ENCODE data around the gene PRMT9.

The PRMT9 gene

GRCh38 chr4:147617841-147618691 lies 65.9 kb downstream of the PRMT9 start:
- DNase-seq (ENCODE audit: low read depth in 2 of 2) = no peak

DNA sequence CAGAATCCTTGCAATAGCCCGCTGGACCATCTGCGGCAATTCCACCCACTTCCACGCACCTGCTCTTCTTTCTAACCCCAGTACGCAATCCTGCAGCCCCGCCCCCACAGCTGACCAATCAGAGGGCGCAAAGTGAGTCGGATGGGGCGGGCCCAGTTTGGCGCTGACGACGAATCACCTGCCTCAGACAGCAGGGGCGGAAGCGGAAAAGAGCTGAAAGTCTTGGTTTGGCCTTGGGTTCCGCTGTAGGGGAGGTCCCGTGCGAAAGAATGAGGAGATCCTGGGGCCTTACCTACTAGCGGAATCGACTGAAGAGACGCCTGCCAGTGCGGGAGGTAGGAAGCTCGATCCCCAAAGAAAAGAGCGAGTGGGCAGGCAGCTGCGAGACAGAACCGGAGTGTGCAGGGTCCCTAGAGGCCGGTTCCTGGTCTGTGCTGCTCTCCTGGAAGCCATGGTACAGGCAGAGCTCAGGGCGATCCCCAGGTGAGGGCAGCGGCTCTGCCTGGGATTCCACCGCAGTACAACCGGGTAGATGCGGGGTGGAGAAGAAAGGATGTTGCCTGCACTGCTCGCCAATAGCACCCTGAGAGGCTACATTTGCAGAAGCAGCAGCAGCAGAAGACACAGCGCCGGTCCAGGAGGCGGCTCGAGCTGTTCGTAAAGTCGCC lies 66.7 kb downstream of the PRMT9 start, which contains the start of gene TMEM184C:
Gene TMEM184C, plus strand, starts transcription at position 225 of the 668 bp plus-strand sequence. CDS start 560 bp downstream, outside the sequence.
- DNase-seq (ENCODE audit: low read depth in 2 of 2) = peak; percentile 98 to 99

GRCh38 chr4:147616849-147617172 lies 67.2 kb downstream of the PRMT9 start:
- DNase-seq (ENCODE audit: low read depth in 2 of 2) = no peak

GRCh38 chr4:147610686-147611085 lies 73.3 kb downstream of the PRMT9 start:
- no peak for DNase-seq (ENCODE audit: low read depth in 2 of 2)

GRCh38 chr4:147607471-147607870 lies 76.5 kb downstream of the PRMT9 start:
- no peak for DNase-seq (ENCODE audit: low read depth in 2 of 2)

- no peak for DNase-seq (ENCODE audit: low read depth in 2 of 2)
These were observed 78.5 kb downstream of the PRMT9 start for GRCh38 chr4:147605499-147605898.

GRCh38 chr4:147599769-147600168 lies 84.2 kb downstream of the PRMT9 start:
- DNase-seq (ENCODE audit: low read depth in 2 of 2) = no peak

- DNase-seq (ENCODE audit: low read depth in 2 of 2) = no peak
These were observed 84.8 kb downstream of the PRMT9 start for GRCh38 chr4:147599206-147599605.

GRCh38 chr4:147597561-147597960 lies 86.4 kb downstream of the PRMT9 start:
- no peak for DNase-seq (ENCODE audit: low read depth in 2 of 2)

- no peak for DNase-seq (ENCODE audit: low read depth in 2 of 2)
These were observed 87.0 kb downstream of the PRMT9 start for GRCh38 chr4:147596981-147597380.

DNA sequence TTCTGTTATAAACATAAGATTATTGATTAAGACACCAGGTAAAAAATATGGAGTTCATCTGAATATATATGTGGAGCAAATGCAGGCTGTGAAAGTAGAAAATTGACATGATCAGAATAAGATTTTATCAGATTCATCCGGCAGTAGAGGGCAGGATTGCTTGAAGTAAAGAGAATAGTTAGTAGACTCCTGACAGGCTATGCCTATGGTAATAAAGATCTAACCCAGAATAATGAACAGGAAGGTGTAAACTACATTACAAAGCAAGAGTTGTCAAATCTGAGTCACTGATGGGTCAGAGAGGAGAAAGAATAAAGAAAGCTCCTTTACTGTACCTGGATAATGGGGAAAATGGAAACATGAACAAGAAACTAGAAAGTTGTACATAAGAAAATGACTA lies 87.6 kb downstream of the PRMT9 start:
- no peak for DNase-seq (ENCODE audit: low read depth in 2 of 2)

- no peak for DNase-seq (ENCODE audit: low read depth in 2 of 2)
These were observed 89.4 kb downstream of the PRMT9 start for GRCh38 chr4:147594578-147594977.

- no peak for DNase-seq (ENCODE audit: low read depth in 2 of 2)
These were observed 89.9 kb downstream of the PRMT9 start for GRCh38 chr4:147594107-147594506.

DNA sequence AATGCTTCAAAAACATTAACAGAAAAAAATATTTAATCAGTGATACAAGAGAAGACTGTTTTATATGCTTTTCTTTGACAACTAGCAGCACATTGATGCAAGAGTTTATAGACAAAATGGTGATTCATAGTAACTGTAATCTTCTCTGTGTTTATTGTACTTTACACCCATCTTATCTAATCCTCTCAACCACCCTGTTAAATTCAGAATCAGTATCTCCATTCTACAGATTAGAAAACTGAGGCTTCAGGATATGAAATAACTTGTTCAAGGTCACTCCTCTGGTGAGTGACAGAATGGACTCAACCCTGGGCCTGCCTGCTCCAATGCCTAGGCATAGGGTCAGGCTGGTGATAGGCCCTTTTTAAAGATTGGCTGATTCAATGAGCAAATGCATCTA lies 92.9 kb downstream of the PRMT9 start:
- DNase-seq (ENCODE audit: low read depth in 2 of 2) = no peak

- peak; percentile 14 to 33 for DNase-seq (ENCODE audit: low read depth in 2 of 2)
These were observed 93.6 kb downstream of the PRMT9 start for GRCh38 chr4:147590249-147590920.

DNA sequence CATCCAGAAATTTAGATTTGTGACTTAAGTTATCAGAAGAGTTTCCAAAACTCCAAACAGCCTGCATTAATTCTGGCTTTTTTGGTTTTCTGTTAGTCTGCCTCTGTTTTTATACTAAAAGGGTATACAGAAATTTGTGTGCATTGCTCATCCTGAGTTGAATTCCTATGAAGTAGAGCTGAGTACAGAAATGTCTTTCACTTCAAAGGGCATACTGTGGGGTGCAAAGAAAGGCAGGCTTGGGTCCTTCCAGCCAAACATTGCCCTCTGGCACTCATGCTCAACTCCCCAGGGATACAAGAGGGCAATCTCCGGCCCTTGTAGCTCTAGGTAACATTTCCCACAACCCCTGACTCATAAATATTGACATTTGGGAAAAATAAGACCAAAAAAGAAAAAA lies 94.4 kb downstream of the PRMT9 start:
- no peak for DNase-seq (ENCODE audit: low read depth in 2 of 2)
